D341Med (cell line): ENCODE data around the gene AUNIP.

Source experiments
- DNase-seq: peaks from one replicate; pipeline ENCODE4 v3.0.0; 2012; ENCODE audit warnings: low spot score

Gene AUNIP

DNA sequence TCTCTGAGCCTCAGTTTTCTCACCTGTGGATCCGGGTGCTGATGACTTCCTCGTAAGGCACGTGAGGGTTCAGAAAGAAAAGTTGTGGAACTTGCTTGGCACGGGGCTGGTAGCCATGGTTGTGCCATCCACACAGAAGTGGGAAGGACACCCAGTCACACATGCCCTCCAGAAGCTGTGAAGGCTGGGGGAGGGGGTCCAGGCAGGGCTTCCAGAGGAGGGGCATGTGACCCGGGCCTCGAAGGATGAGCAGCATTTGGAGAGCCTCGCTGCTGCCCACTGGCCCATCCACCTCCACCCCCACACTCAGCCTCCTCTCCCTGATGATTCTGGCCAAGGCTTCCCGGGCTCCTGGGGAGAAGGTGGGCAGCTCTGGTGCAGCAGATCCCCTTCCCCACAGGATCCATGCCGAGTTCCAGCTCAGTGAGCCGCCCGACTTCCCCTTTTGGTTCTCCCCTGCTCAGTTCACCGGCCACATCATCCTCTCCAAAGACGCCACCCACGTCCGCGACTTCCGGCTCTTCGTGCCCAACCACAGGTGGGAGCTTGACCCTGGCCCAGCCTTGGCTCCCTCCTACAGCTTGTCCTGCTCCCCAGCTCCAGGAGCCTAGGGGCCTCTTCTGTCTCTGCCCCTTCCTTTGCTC lies 49.9 kb downstream of the AUNIP start:
- no peak for DNase-seq

DNA sequence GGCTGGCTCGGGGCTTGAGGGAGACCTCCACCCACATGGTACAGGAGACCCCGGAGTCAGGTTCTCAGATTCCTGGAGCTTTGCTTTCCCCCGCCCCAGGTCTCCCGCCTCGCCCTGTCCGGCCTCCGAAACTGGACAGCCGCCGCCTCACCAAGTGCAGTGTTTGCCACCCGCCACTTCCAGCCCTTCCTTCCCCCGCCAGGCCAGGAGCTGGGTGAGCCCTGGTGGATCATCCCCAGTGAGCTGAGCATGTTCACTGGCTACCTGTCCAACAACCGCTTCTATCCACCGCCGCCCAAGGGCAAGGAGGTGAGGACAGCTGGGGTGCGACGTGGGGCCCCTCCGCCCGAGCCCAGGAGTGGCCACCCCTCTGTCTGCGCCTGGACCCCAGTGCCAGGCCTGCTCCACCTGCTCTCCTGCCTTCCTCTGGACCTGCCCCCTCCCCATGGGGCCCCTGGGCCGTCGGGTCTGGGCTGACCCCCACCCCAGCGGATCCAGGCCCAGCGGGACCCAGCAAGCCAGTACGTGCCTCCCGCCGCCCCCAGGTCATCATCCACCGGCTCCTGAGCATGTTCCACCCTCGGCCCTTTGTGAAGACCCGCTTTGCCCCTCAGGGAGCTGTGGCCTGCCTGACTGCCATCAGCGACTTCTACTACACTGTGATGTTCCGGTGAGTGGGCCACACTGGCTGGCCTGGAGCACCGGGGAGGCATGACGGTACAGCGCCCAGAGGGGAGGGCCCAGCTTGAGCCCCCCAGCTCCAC lies 50.6 kb downstream of the AUNIP start:
- no peak for DNase-seq

DNA sequence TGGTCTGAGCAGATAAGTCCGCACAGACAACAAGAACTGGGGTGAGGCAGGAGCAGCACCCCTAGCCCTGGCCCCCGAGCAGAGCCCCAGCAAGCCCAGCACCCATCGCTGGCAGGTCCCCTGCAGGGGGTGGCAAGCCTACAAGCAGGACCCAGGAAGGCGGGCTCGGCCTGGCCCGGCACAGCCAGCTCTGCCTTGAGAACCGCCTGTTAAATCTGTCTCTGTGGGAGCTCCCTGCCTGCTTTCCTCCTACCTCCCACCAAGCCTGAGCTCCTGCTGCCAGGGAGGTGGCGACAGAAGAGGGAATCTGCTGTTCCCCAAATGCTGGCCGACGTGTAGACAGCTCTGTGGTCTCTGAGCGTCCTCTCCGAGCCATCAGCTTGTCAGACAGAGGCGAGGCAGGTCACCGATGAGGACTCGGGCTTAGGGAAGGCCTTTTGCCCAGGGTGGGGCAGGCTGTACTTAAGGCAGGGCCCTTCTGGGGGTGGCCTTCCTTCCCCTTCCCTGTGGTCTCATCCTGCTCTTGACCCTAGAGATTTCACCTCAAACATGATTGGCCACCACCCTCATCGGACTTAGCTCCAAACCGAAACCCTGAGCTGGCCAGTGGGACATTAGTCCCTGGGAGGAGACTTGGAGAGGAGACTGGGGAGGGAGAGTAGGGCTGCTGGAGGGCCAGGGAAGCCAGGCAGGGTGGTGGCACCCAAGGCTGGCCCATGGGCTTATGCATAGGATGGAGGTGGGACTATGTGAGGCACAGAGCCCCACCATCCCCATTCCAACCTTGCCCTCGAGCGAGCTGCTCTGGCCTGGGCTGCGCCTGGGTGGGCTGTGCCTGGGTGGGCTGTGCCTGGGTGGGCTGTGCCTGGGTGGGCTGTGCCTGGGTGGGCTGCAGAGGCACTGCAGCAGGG lies 51.5 kb downstream of the AUNIP start:
- no peak for DNase-seq

DNA sequence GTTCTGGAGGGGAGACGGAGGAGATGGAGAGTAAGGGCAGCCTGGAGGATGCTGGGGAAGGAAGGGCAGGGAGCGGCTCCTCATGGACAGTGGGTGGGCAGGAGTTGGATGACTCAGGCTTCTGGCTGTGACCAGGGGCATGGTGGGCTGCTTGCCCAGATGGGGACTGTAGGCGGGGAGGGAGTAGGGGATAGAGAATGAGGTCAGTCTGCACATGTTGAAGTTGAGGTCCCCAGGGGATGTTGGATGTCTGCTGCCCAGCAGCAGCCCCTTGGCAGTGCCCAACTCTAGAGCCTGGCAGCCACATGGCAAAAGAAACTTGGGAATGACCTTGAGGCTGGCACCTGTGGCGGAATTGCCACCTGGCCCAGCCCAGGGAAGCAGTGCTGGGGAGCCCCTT lies 52.8 kb downstream of the AUNIP start:
- no peak for DNase-seq

DNA sequence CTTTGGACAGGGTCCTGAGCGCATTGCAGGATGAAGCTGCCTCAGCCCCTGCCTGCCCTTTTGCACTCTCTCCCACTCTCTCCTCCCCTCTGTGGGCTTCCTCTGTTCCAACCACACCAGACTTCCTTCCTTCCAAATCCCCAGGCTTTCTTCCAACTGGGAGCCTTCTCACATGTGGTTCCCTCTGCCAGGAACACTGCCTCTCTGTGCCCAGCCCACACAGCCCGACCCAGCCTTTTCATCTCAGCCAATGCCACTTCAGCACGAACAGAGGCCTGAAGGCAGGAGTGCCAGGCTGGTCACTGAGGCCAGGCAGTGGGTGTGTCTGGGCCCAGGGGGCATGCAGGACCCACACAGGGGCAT lies 53.4 kb downstream of the AUNIP start:
- no peak for DNase-seq

DNA sequence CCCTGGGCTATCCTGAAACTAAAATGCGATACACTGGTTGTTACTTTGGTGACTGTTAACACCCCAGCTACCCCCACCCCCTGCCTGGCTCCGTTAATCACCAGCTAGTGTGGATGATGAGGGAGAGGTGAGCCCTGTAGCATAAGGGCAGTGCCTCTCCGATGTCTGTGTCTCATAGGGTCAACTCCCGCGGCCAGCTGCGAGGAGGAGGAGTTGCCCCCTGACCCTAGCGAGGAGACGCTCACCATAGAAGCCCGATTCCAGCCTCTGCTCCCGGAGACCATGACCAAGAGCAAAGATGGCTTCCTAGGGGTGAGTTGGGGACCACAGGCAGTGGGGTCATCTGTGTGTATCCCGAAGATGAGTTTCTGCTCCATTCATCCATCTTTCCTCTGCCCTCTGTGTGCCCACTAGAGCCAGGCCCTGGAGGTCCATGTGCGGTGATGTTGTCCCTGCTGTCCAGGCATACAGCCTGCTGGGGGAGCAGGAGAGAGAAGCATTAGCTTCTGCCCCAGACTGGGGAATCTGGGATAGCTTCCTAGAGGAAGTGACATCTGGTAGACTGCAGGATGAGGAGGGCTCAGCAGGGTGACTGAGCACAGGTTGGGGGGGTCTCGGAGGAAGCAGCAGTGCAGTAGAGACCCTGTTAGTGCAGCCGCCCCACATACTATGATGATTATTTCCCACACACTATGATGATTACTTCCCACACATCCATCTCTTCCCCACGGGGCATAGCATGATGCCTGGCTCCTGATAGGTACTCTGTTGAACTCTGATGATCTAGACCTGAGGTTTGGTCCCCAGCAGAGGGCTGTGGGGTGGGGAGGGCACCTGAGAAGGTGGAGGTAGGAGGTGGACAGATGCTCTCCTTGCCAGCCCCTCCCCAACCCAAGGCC lies 54.0 kb downstream of the AUNIP start:
- DNase-seq: no peak

DNA sequence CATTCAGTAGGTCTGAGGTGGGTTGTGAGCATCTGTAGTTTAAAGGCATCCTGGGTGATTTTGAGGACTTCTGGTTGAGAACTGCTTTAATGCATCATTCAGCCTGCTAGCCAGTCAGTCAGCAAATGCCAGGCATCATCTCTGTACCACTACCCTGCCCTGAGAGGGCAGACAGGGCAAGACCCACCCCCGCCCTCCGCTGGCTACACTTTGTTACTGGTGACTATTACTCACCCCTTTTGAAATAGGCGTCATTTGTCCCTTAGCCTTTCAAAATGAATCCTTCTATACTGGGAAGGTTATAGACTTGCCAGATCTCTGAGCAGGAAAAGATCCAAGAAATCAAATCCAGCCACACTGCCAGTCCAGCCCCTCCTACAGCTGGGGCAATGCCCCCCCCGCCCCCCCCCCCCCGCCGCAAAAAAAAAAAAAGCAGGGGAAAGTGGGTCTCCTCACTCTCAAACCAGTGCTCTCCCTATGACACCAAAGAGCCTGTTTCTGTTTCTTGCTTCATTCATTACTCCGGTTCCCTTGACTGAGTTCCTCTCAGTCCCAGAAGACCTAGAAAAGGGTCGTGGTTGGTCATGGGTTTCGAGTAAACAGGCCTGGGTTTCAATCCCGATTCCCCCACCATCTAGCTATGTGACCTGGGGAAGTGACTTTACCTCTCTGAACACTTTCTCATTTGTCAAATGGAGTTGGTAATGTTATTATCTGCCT lies 54.9 kb downstream of the AUNIP start:
- DNase-seq: no peak

DNA sequence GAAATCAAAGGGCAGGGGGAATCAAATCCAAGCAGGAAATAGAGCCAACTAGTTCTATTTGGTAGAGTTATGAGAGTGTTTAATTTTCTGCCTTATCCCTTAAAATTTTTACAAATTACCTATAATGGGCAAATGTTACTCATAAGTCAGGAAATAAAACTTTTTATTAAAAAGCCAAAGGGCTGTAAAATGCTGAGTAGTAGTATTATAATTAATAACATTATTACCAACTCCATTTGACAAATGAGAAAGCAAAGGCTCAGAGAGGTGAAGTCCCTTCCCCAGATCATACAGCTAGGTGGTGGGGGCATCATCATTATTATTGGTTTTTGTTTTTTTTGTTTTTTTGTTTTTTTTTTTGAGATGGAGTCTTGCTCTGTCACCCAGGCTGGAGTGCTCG lies 55.9 kb downstream of the AUNIP start:
- no peak for DNase-seq

DNA sequence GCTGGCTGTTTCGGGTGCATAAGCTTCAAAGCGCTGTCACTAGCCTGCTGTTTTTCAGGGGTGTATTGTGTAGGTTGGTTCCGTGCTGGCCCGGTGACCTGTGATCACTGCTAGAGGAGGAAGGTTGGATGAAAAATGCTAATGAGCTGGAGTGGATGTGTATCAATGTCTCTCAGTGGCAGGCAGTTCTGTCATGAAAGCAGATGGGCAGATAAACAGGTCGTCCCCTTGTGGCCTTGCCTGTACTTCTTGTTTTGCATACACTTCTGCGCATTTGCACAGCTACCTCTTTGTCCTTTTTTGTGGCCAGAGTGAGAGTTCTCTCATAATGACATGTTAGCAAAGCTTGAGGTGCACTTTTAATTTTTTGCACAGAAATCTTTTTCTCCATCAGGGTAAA lies 56.3 kb downstream of the AUNIP start:
- DNase-seq: no peak

DNA sequence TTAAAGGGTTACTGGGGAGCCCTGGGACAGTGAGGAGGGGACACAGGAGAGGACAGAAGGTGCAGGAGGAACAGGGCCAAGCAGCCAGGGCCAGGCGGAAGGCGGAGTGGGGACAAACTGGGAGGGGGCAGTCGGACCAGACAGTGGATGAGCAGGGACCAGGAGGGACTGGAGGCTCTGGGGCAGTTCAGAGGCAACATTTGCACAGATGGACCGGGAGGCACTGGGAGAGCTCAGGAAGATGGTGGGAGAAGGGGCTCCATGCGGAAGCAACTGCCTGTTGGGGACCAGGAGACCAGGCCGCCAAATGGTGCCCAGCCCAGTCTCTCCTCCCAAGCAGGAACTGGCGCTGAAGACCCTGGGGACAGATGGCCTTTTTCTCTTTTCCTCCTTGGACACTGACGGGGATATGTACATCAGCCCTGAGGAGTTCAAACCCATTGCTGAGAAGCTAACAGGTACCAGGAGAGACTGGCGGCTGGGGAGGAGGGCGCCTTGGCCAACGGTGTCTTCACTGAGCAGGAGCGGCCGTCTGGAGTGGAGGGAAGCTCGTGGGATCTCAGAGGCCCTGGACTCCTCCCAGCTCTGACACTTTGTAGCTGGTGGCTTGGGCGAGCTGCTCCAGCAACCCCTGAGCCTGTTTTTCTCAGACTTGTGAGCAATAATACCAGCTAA lies 58.4 kb downstream of the AUNIP start:
- no peak for DNase-seq

DNA sequence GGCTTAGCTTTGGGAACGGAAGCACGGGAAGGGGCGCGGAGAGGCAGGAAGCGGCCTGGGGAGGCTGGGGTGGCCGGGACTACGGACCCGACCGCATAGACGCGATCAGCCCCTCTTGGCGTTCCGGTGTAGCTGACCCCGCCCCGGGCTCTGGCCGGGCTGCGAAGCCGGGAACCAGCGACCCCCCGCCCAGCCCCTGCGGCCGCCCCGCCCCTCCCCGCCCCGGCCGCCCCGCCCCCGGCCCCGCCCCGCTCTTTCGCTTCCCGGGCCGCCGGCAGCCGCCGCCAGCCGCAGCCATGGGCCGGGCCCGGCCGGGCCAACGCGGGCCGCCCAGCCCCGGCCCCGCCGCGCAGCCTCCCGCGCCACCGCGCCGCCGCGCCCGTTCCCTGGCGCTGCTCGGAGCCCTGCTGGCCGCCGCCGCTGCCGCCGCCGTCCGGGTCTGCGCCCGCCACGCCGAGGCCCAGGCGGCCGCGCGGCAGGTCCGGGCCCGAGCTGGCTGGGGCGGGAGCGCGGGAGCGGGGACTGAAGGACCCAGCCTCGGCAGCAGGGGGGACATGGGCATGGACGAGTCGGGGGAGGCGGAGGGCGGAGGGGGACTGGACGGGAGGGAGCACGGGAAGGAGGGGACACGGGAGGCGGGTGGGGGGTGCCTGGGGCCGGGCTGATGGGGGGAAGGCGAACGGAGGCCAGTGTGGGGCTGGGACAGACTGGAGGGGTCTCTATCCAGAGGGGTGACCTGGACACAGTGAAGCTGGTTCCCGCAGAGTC lies 59.1 kb downstream of the AUNIP start, which contains the start of gene SELENON:
Gene SELENON (plus strand): TSS at position 259 of the 768 bp plus-strand sequence. CDS start 38 bp downstream, at position 297.
- peak; percentile 86 for DNase-seq

DNA sequence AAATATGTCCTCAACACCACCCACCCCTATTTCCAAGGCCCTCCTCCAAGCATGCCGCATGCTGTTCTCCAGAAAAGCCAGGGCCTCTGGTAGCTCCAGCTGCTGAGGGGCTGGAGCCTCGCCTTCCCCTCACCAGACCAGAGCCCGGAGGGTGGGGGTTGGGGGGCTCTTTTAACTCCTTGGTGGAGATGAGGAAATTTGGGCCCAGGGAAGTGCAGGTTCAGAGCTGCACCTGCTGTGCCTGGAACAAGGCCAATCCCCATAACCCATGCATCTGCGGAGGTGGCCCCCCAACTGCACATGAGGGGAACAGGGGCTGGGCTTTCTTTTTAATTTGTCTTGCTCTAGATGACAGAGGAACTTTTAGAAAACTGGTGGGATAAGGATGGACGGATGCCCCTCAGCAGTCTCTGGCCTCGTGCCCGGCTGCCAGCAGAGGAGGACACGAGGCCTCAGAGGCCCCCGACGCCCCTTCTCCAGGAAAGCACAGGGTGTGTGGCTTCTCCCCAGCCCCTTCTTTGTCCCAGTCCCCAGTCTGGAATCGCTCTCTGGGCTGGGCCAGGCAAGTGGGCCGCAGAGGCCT lies 59.8 kb downstream of the AUNIP start:
- DNase-seq: no peak

DNA sequence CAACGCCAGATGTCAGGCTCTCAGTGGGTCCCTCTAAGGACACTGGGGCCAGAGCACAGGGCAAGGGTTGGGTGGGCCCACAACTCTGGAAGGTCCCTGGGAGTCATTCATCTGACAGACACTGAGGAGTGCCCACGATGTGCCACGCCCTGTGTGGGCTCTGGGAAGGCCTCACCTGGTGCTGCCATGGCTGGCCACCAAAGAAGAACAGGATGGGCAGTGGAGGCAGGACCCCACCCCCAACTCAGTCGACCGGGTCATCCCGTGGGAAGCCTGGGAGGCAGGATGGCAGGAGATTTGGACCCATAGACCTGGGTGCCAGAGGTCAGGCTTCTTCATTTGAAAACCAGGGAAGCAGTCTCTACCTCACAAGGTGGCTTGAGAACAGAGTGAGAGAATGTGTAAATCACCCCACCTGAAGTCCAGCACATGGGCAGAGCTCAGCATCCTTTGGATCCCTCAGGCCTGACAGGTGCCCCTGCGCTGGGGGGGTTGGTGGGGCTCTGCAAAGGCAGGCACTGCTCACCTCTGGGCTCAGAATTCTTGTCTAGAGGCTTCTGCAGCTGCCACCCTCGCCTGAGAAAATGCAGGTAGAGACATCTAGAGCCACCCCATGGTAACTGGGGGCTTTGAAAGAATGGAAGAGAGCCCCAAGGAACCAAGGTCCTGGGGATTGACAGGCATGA lies 60.4 kb downstream of the AUNIP start:
- no peak for DNase-seq

DNA sequence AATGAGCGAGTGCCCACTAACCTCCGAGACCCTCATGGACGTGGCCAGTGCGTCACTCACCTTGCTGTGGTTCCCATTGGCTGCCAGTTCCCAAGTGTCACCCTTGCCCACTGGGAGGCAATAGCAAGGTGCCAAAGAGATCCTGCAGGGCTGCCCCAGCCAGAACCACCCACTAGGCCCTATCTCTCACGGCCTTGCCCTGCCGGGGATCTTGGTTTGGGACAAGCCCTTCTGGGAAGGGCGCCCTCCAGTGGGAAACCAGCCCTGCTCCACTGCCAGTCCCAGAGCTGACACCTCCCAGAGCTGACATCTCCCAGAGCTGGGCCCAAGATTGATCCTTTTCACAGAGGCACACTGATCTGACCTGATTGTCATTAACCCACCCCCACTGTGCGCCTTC lies 61.3 kb downstream of the AUNIP start:
- DNase-seq: peak; percentile 70

DNA sequence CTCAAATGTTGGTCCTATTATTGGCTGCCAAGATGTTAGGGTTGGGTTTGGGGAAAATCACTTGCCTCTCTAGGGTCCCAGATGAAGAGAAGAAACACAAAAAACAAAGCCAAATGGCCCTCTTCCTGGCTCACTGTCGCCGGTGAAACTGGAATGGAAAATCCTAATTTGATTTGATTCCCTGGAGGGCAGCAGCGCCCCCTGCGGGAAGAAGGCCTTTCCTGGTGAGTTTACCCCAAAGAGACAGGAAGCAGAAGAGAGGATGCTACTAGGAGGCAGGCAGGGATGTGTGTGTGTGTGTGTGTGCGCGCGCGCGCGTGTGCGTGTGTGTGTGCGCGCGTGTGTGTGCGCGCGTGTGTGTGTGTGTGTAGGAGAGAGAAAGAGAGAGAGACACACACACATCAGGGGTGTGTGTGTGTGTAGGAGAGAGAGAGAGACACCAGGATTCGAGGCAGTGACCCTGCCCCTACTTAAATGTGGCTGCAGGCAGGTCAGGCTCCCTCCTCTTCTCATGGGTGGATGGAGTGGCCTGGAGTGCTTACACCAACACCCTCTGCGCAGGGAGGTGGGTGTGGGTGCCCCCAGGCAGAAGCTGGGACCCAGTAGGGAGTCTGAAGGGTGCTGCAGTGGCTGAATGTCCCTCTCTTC lies 62.3 kb downstream of the AUNIP start:
- peak; percentile 77 for DNase-seq

DNA sequence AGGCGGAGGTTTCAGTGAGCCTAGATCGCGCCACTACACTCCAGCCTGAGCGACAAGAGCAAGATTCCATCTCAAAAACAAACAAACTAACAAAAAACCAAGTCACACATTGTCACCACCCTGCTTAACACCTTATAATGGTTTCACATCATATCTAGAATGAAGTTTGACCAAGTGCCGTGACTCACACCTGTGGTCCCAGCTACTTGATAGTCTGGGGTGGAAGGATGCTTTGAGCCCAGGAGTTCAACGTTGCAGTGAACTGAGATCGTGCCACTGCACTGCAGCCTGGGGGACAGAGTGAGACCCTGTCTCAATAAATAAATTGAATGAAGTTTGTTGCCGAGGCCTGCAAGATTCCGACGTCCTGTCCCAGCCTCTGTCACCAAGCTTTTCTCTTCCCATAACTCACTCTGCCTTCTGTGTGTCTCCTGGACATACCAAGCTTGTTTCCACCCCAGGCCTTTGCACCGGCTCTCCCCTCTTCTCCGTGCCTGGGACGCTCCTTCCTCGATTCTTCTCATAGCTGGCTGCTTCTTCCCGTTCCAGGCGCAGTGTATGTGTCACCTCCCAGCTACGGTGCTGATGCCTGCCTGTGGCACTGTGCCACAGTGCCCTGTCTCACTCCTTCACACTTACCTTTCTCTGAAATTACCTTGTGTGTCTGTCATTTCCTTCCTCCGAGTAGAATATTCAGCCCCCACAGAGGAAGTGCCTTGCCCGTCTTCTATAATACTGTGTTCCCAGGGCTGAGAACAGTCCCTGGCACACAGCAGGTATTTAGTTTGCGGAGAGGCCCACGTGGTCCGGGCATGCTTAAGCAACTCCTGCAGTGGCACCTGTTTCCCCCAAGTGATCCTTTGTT lies 63.1 kb downstream of the AUNIP start:
- no peak for DNase-seq

DNA sequence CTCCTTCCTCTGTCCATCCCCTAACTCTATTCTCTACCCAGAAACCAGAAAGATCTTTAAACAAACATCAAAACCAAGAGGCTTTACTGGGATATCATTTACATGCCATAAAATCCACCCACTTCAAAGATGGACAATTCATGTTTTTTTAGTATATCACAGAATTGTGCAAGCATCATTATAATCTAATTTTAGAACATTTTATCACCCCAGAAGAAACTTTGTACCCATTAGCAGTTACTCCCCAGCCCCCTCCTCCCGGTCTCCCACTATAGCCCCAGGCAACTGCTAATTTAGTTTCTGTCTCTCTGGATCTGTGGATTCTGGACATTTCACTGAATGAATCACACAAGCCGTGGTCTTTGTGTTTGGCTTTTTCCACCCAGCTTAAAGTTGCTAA lies 64.0 kb downstream of the AUNIP start:
- DNase-seq: no peak
